IPS-20b (cell line): ENCODE results near the gene RRM1.
A peak's percentile ranks its signal among the peaks of the same experiment; 100 is the strongest.

Experiments
- H3K27ac ChIP-seq: one replicate; pipeline ENCODE4 v1.5.1; 2013; ENCODE audit warnings: low read length
- H3K27me3 ChIP-seq: 2 replicates; pipeline ENCODE4 v1.6.1; 2013; ENCODE audit warnings: mild to moderate bottlenecking, low read length, inconsistent platforms; ENCODE audit not compliant: insufficient read depth
- H3K36me3 ChIP-seq: 2 replicates; pipeline ENCODE4 v1.6.1; 2013; ENCODE audit warnings: low read depth, mild to moderate bottlenecking, inconsistent platforms, low read length, moderate library complexity; ENCODE audit not compliant: insufficient read depth
- H3K4me1 ChIP-seq: 2 replicates; pipeline ENCODE4 v1.6.1; 2013; ENCODE audit warnings: mild to moderate bottlenecking, control low read depth, inconsistent platforms, low read length, moderate library complexity; ENCODE audit not compliant: insufficient read depth
- H3K4me3 ChIP-seq: 2 replicates; pipeline ENCODE4 v1.5.1; 2013; ENCODE audit warnings: mild to moderate bottlenecking, low read length, inconsistent platforms
- H3K9ac ChIP-seq: 2 replicates; pipeline ENCODE4 v1.6.1; 2013; ENCODE audit warnings: low read depth, mild to moderate bottlenecking, inconsistent platforms, low read length, moderate library complexity
- H3K9me3 ChIP-seq: 2 replicates; pipeline ENCODE4 v1.6.1; 2013; ENCODE audit warnings: mild to moderate bottlenecking, low read depth, low read length, inconsistent platforms; ENCODE audit not compliant: insufficient read depth

Gene RRM1

GRCh38 chr11:4180441-4181183 is 86.0 kb downstream of the RRM1 start:
- Histone ChIP-seq H3K27ac (no peak overlapping the region), H3K9me3 (no peaks in the 10 kb centered on the region), H3K36me3 (no peaks in the 10 kb centered on the region), H3K27me3 (no peaks in the 10 kb centered on the region), H3K9ac (no peak overlapping the region), H3K4me1 (no peaks in the 10 kb centered on the region), H3K4me3 (no peak overlapping the region)

- Histone ChIP-seq H3K4me3 (no peak overlapping the region), H3K36me3 (no peaks in the 10 kb centered on the region), H3K9ac (no peak overlapping the region), H3K9me3 (no peaks in the 10 kb centered on the region), H3K27ac (no peak overlapping the region), H3K27me3 (no peaks in the 10 kb centered on the region), H3K4me1 (no peaks in the 10 kb centered on the region)
Measured at GRCh38 chr11:4181782-4182721, 87.5 kb downstream of the RRM1 start.

- H3K9ac ChIP-seq, result no peak overlapping the region
- no peak overlapping the region for H3K27ac ChIP-seq
Measured at GRCh38 chr11:4183410-4184057, 88.9 kb downstream of the RRM1 start.

GRCh38 chr11:4184163-4184916 is 89.7 kb downstream of the RRM1 start:
- Histone ChIP-seq H3K27me3 (peaks cover 12% of the 10 kb centered on the region), H3K9ac (no peak overlapping the region), H3K4me1 (no peaks in the 10 kb centered on the region), H3K4me3 (no peak overlapping the region), H3K27ac (no peak overlapping the region), H3K36me3 (no peaks in the 10 kb centered on the region), H3K9me3 (no peaks in the 10 kb centered on the region)

More at GRCh38 chr11:4183410-4184057, 88.9 kb downstream of the RRM1 start:
- Histone ChIP-seq H3K9me3 (no peaks in the 10 kb centered on the region), H3K4me3 (no peak overlapping the region), H3K27me3 (peaks cover 8% of the 10 kb centered on the region), H3K36me3 (no peaks in the 10 kb centered on the region), H3K4me1 (no peaks in the 10 kb centered on the region)

GRCh38 chr11:4185561-4185960 is 91.0 kb downstream of the RRM1 start:
- no peak overlapping the region for H3K9ac ChIP-seq
- H3K36me3 ChIP-seq, result no peaks in the 10 kb centered on the region
- no peak overlapping the region for H3K4me3 ChIP-seq
- no peaks in the 10 kb centered on the region for H3K9me3 ChIP-seq
- no peak overlapping the region for H3K27ac ChIP-seq
- H3K27me3 ChIP-seq, result peaks cover 12% of the 10 kb centered on the region
- no peaks in the 10 kb centered on the region for H3K4me1 ChIP-seq

- Histone ChIP-seq H3K27ac (no peak overlapping the region), H3K27me3 (peaks cover 12% of the 10 kb centered on the region), H3K4me3 (peak overlapping the region; percentile 78), H3K9ac (no peak overlapping the region; the same call in 1 of the 2 replicates), H3K9me3 (no peaks in the 10 kb centered on the region), H3K4me1 (no peaks in the 10 kb centered on the region), H3K36me3 (no peaks in the 10 kb centered on the region)
Measured at GRCh38 chr11:4186464-4187054, 92.0 kb downstream of the RRM1 start.

GRCh38 chr11:4187055-4187988 is 92.7 kb downstream of the RRM1 start:
- Histone ChIP-seq H3K9ac (peak overlapping the region; percentile 45; the same call in 1 of the 2 replicates), H3K9me3 (no peaks in the 10 kb centered on the region), H3K4me3 (peak overlapping the region; percentile 78), H3K4me1 (no peaks in the 10 kb centered on the region), H3K27me3 (peaks cover 12% of the 10 kb centered on the region), H3K27ac (no peak overlapping the region), H3K36me3 (no peaks in the 10 kb centered on the region)
